GM15510 (cell line): ENCODE measurements around the gene HEXA.

Experiments
- POLR2A ChIP-seq: IDR thresholded peaks from 3 replicates; pipeline ENCODE4 v1.6.1; 2011; ENCODE audit warnings: borderline replicate concordance; ENCODE audit not compliant: insufficient read length; ENCODE audit errors: extremely low read depth

HEXA gene

DNA sequence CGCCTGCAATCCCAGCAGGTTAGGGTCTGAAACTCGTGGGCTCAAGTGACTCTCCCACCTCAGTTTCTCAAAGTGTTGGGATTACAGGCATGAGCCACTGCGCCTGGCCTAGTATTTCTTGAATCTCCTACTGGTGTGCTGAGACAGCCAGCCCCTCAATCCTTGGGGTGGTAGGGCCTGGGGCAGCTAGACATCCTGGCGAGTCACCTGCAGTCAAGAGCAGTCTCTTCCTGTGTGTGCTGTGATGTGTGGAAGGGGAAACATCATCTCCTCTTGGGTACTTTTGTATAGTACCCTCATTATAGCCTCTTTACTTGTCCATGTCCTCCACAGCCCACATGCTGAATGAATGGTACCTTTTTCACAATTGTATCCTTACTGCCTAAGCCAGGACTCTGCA, 4.9 kb upstream of the HEXA start:
- no peak for TF ChIP-seq POLR2A

DNA sequence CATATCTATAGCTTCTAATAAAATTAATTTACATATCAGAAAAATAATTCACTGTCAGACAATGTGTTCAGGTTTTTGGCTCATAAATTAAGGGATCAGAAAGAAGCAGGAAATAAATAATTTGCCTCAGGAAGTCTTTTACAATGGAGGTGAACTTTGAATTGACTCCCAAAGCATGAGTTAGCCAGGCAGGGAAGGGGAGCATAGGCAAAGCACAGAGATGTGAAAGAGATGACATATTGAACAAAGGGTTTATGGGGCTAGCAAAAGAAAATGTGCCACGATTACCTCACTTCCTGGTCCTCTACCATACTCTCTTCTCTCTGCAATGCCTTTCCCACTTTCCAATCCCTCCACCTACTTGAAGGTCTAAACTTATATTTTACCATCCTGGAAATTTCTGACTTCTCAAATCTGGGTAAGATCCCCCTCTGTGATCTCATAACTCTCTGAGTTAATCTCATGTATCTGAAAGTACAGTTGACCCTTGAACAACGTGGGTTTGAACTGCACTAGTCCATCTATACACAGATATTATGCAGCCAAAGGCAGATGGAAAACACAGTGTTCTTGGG, 4.1 kb upstream of the HEXA start:
- no peak for TF ChIP-seq POLR2A

DNA sequence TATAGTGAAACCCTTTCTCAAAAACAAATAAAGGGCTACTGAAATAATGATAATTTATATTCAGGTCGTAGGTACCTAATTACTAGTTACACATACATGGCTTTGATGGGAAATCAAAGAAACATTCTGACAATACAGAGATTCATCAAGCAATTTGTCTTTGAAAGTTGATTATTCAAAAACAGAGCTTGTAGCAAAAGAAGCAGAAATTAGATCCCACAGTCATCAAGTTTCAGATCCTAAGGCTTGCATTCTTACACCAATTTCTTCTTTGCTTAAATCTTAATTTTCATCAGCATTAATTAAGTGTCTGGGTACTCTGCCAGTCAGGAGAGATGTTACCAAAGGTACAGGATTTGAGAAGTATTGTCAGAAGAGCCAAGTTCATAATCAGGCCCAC, 1.5 kb upstream of the HEXA start:
- no peak for TF ChIP-seq POLR2A

DNA sequence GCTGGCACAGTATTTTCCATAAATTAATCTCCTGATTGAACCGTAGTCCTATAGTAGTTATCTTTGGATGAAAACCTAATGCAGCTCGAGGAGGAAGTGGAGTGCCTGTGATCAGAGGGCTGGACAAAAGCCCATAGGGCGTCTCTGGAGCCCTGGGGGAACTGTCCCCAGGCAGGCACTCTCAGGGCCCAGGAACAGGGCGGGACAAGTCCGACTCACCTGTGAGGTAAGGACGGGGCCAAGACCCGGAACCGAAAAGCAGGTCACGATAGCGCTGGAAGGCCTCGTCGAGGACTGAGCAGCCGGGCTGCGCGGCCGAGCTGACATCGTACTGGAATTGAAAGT, 341 bp downstream of the HEXA start:
- TF ChIP-seq POLR2A, result no peak

DNA sequence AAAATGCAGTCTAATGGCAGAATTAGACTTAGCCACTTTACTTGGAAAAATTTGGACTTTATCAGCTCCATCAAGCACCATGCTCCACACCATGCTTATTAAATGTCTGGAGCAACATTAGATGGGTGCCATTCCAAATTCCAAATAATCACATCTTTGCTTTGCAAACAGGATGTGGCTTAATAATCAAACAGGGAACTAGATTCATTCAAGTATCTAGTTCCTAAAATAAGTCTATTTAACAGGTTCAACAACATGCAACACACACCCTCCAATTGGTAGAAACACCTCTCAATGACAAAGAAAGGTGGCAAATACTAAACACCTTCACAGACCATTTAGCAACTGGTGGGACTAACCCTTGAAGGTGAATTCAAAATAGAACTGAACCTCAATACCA, 3.5 kb downstream of the HEXA start:
- TF ChIP-seq POLR2A, result no peak

DNA sequence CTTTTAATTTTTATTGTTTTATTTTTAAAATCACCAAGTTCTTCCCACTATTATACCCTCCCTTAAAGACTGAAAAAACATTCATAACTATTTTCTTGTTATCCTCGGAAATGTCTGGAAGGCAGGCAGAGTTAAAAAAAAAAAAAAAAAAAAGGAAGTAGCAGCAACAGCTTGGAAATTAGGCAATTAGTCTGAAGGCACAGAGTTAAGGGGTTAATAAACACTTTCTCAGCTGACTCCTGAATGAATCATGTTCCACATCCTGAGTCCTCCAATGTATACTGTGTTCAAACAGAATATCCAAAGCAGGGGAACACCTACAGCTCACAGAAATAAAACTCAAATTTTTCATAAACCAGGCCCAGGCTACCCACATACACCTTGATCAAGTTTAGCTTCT, 5.8 kb downstream of the HEXA start:
- no peak for TF ChIP-seq POLR2A

DNA sequence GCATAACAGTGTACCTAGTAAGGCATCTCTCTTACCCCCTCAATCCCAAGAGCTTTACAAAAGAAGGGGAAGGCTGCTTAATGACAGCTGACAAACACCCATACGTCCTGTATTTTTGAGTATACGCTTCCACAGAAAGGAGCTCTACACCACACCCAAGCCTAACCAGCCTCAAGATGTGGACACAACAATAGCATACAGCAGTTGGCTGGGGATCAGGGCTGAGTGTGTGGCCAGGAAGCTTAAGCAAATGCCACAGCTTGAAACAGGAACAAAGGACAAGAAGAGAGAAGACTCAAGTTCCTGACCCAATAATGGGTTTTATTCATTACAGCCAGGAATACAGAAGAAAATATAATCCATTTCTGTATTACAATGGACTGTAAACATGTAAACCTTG, 6.9 kb downstream of the HEXA start:
- TF ChIP-seq POLR2A, result no peak

DNA sequence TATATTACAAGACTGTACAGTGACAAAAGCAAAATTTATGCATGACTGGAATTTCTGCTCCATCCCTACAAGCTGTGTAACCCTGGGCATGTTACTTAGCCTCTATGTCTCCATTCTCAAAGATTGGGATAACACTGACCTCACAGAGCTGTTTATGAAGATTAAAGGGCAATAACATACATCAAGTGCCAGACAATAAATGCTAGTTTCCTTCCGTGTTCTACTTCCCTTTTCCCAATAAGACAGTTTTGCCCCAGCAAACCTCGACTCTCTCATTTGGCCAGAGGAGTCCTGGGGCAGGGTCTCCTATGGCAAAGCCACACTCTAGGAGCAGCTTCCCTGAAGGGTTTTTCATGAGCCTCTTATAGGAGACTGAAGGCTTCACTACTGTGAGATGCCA, 7.5 kb downstream of the HEXA start:
- no peak for TF ChIP-seq POLR2A

DNA sequence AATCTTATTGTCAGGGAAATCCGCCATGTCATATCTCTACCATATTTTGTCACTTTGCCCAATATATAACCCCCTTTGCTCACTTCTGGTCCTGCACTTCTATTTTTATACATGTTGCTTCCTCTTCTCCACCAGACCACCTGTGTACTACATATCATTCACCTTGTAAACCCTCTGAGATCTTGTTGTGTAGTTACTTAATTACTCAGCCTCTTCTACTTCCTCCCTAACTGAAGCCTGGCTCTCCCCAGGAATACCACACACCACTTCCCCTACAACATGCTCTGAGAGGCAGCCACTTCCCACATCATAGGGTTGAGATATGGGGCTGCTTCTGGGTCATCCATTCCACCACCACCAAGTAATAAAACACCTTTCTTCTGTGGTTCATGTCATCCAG, 10.0 kb downstream of the HEXA start:
- no peak for TF ChIP-seq POLR2A

DNA sequence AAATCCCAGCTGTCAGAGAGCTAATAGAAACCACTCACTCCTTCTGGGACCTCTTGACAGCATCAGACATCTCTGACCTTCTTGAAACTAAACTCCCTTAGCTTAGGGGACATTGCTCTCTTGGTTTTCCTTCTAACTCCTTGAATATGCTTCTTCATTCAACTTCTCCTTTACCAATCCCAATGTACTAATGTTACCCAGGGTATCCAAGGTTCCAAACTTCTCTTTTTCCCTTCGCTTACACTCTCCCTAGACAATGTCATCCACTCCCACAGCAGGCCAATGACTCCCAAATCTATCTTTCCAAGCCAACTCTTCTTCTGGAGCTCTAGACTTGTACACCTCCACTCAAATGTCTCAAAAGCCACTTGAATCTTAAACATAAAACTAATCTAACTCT, 14.6 kb downstream of the HEXA start:
- TF ChIP-seq POLR2A, result no peak

DNA sequence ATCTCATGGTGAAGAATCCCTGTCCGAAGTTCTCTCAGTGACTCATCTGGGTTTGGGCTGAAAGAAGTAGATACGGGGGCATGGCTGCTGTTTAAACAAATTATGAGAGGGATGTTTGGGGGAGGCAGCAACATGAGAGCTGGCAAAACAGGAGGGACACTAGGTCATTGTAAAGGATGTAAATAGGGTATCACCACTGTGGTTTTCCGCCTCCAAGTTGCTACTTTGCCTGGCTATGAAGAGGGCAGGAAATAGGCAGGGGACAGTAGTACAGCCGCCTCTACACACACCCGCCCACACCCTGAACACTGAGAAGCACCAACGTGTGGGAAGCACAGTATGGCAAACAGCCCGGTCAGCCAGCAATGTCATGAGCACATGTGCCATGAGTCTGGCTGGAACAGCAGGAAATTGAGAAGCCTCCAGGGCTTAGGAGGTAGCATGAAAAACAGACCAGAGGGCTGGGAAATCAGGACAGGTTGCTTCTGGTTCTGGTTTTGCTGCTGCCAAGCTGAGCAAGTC, 17.1 kb downstream of the HEXA start:
- TF ChIP-seq POLR2A, result no peak

DNA sequence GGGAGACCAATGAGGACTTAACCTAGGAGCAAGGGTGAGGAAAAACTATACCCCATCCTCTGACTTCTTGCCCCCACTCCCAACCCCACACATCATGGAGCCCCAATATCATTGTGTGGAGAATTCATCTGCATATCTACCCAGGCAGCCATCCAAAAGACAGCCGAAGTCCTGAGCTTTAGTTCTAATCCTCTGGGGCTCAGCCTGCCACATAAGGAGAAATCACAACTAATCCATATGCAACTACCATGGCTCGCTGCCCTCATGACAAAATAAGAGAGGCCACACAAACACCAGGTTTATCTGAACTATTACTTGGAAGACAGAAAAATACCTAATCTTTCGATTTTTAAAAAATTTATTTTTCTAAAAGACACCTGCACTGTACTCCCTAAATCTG, 17.7 kb downstream of the HEXA start:
- no peak for TF ChIP-seq POLR2A

DNA sequence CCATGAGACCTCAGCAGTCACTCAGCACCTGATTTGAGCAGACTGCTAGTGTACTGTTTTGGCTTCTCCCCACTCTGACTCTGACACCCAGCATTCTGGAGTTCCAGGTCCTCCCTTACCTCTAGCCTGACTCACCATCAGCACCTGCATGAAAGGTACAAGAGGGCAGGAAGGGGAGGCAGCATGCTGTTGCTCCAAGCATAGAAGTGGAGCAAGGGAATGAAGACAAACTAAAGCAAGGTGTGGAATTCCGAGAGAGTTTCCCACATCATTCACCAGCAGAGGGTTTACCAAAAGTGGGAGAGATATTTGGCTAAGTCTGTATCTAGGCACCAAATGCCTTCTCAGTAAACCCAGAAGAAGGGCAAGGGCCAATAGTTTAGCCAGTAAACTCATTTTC, 21.3 kb downstream of the HEXA start:
- no peak for TF ChIP-seq POLR2A

DNA sequence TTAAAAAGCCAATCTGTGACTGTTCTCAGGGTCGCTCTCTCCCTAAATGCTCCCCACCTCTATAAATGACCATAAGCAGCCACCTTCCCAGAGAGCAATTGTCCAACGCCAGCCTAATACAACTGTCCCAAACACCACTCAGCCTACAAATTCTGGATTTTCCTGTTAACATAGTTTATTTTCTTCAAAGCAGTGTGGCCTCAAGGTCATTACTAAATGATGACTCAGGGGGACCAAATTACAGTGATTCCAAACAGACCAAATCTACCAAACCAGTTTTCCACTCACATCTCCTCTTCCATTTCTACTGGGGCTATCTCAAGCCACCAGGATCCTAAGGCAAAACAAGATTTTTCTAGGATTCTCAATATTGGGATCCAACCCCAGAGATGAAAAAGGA, 22.5 kb downstream of the HEXA start:
- no peak for TF ChIP-seq POLR2A

DNA sequence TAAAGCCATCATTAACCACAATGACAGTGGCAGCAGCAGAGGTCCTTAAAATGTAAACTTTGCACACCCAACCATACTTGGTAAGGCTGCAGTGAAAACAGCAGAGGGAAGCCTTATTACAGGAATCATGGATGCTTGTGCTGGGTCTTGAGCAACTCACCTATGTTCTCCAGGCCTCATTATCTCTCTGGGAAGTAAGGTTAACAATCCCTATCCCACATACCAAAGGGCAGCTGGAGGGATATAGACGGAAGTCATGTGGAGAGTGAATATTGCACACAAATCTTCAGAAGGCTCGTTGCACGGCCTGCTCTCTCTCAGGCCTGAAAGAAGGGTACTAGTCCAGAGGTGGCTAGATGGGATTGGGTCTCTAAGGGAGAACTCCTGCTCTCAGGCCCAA, 30.0 kb downstream of the HEXA start:
- TF ChIP-seq POLR2A, result no peak

DNA sequence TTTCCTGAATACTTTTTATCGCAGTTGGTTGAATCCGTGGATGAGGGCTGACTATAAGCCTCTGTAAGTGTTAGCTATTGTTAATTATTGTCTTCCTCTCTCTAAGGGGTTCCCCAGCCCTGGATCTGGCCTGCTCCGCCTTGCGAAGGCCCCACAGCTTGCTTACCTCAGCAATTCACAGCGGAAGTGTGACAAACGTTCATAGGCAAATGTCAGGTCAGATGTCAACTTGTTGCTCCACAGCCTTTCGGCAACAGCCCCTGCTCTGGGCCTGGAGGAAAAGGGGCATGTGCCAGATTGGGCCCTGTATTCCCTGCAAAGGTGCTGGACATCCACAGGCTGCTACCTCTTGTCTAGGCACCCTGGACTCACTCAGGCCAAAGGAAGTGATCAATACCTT, 30.5 kb downstream of the HEXA start:
- no peak for TF ChIP-seq POLR2A

DNA sequence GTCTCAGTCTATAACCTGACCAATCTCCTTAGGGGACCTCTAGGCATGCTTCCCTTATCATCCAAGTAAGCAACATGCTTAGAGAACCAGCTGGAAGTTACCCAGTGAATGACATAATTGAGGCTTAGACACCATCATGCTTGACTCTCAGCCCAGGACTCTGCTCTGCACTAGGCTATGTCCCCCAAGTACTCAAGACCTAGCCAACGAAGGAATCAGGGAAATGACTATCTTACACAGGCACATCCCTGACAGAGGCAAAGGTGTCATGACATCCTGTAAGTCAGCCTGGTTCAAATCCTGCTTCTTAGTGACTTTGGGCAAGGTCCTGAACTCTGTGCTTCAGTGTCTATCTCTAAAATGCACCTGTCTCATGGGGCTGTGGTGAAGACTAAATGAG, 31.2 kb downstream of the HEXA start:
- no peak for TF ChIP-seq POLR2A

DNA sequence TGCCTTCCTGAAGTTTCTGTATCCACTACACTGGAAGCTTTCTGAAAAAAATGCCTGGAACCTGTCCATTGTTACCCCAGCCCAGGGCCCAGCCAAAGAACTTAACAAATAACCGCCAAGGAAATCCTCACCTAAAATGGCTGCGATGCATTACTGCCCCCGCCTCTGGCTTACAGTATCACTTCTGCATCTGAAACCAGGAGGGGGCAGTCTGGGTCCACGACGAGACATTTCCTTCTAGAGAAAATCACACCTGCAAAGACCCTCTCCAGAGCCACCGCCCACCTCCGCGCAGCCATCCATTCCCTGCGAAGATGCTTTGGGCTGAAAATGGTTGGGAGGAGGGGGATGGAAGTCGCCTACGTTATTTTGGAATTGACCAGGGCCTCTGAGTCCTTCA, 33.4 kb downstream of the HEXA start:
- no peak for TF ChIP-seq POLR2A

DNA sequence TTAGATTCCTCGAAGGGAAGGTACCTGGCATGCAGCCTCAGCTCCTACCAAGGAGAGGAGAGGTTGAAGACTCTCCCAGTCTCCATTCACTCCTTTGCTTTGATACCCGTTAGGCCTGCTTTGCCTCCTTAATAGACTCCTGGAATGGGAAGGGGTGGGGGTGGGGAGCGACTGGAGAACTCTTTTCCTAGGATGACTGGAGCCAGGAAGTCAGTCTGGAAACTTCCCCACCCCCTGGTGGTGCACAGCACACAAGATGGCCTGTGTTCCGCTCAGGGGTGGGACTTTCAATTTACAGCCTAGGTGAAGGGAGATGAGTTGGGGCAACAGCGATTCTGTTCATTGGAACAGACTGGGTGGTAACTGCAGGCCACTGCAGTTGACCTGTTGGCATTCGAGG, 34.5 kb downstream of the HEXA start:
- TF ChIP-seq POLR2A, result no peak

DNA sequence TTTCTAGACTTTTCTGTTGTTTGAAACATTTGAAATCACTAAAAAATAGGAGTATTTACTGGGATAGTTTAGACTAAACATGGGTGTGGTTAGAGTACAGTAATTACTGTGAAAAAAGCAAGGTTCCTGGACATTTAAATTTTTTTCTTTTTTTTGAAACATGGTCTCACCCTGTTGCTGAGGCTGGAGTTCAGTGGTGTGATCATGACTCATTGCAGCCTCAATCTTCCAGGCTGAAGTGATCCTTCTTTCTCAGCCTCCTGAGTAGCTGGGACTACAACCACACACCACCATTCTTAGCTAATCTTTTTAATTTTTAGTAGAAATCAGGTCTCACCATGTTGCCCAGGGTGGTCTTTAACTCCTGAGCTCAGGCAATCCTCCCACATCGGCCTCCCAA, 35.4 kb downstream of the HEXA start:
- TF ChIP-seq POLR2A, result no peak
